HepG2 (cell line): ENCODE data around the gene CDKN3. TPM values are rescaled to one million over a fixed set of nuclear protein-coding genes. Genes with fewer than 3 reads are reported as not detected.

Experiments used
- ATF2 ChIP-seq: sonication (generic); formaldehyde crosslinking; IDR thresholded peaks from 2 replicates; pipeline ENCODE4 v1.4.0; 2020; ENCODE audit warnings: missing genetic modification reagents
- CREB1 ChIP-seq, 2 experiments: fragments of 450-650 bp in 1 of 2; IDR thresholded peaks; 2 replicates each; pipeline ENCODE4 v1.6.1; 2016 to 2017; ENCODE audit warnings: control low read depth in 1 of 2, mild to moderate bottlenecking in 1 of 2, missing compliant biosample characterization in 1 of 2, missing genetic modification characterization in 1 of 2
- GATAD1 ChIP-seq: IDR thresholded peaks from 2 replicates; pipeline ENCODE4 v1.6.1; 2016; ENCODE audit warnings: missing genetic modification reagents, missing compliant biosample characterization
- GZF1 ChIP-seq: sonication (generic); formaldehyde crosslinking; IDR thresholded peaks from 2 replicates; pipeline ENCODE4 v1.5.1; 2020; ENCODE audit warnings: mild to moderate bottlenecking, missing genetic modification reagents
- HDAC2 ChIP-seq: sonication (generic); formaldehyde crosslinking; IDR thresholded peaks from 2 replicates; pipeline ENCODE4 v1.4.0; 2020; ENCODE audit warnings: missing genetic modification reagents
- HNF4A ChIP-seq: sonication (generic); formaldehyde crosslinking; IDR thresholded peaks from 2 replicates; pipeline ENCODE4 v1.4.0; 2020; ENCODE audit warnings: missing genetic modification reagents
- IKZF5 ChIP-seq: IDR thresholded peaks from 2 replicates; pipeline ENCODE4 v1.6.1; 2018; ENCODE audit warnings: missing genetic modification reagents, mild to moderate bottlenecking, missing compliant biosample characterization
- ISL2 ChIP-seq: sonication (generic); formaldehyde crosslinking; IDR thresholded peaks from 2 replicates; pipeline ENCODE4 v1.5.0; 2020; ENCODE audit warnings: missing genetic modification reagents
- KMT2A ChIP-seq: sonication (generic); formaldehyde crosslinking; IDR thresholded peaks from 2 replicates; pipeline ENCODE4 v1.4.0; 2020; ENCODE audit warnings: missing genetic modification reagents
- MLX ChIP-seq: IDR thresholded peaks from 2 replicates; pipeline ENCODE4 v1.6.1; 2016
- NONO ChIP-seq, 2 experiments: fragments of 450-650 bp in 1 of 2; sonication (generic) in 1 of 2; formaldehyde crosslinking in 1 of 2; IDR thresholded peaks in 1 of 2; conservative IDR thresholded peaks in 1 of 2; 2 replicates each; pipeline versions ENCODE4 v1.6.1 to v1.8.0; 2017 to 2022; ENCODE audit warnings: mild to moderate bottlenecking in 1 of 2, missing genetic modification reagents in 1 of 2, moderate library complexity in 1 of 2
- SAFB2 ChIP-seq: sonication (generic); formaldehyde crosslinking; IDR thresholded peaks from 2 replicates; pipeline ENCODE4 v1.5.1; 2020; ENCODE audit warnings: missing genetic modification reagents, low read depth, mild to moderate bottlenecking, borderline replicate concordance
- SAP130 ChIP-seq: IDR thresholded peaks from 2 replicates; pipeline ENCODE4 v1.6.1; 2016; ENCODE audit warnings: low read depth
- SNAPC2 ChIP-seq: sonication (generic); formaldehyde crosslinking; IDR thresholded peaks from 2 replicates; pipeline ENCODE4 v1.8.1; 2022; ENCODE audit warnings: mild to moderate bottlenecking, missing genetic modification reagents
- TAF1 ChIP-seq: sonication (generic); formaldehyde crosslinking; IDR thresholded peaks from 2 replicates; pipeline ENCODE4 v1.4.0; 2020; ENCODE audit warnings: missing genetic modification reagents
- TAF15 ChIP-seq: fragments of 200-400 bp; formaldehyde crosslinking; IDR thresholded peaks from one replicate; pipeline ENCODE4 v1.6.1; 2018; ENCODE audit warnings: mild to moderate bottlenecking, low read depth, low read length; ENCODE audit not compliant: poor library complexity, severe bottlenecking
- TOE1 ChIP-seq: sonication (generic); formaldehyde crosslinking; IDR thresholded peaks from 2 replicates; pipeline ENCODE4 v1.4.0; 2020; ENCODE audit warnings: mild to moderate bottlenecking, missing genetic modification reagents
- U2AF1 ChIP-seq: fragments of 200-400 bp; formaldehyde crosslinking; optimal IDR thresholded peaks from 2 replicates; pipeline ENCODE3; 2017; ENCODE audit warnings: mild to moderate bottlenecking, low read depth, low read length
- ZBTB34 ChIP-seq: sonication (generic); formaldehyde crosslinking; IDR thresholded peaks from 2 replicates; pipeline ENCODE4 v1.8.0; 2022; ENCODE audit warnings: mild to moderate bottlenecking, missing genetic modification reagents
- ZBTB7B ChIP-seq: sonication (generic); formaldehyde crosslinking; IDR thresholded peaks from 2 replicates; pipeline ENCODE4 v1.4.0; 2020; ENCODE audit warnings: missing genetic modification reagents
- ZFP91 ChIP-seq: sonication (generic); formaldehyde crosslinking; IDR thresholded peaks from 2 replicates; pipeline ENCODE4 v1.9.0; 2022; ENCODE audit warnings: missing genetic modification reagents, mild to moderate bottlenecking, borderline replicate concordance
- ZFX ChIP-seq: sonication (generic); formaldehyde crosslinking; IDR thresholded peaks from 2 replicates; pipeline ENCODE4 v1.4.0; 2020; ENCODE audit warnings: mild to moderate bottlenecking, low read depth, missing genetic modification reagents, moderate library complexity
- polyA plus RNA-seq, 8 experiments: library from polyadenylated mRNA; depleted of rRNA in 3 of 8; stranded (reverse) in 7 of 8; unstranded in 1 of 8; fragments of >200 nt; fragmentation: Illumina TruSeq in 4 of 8; extraction: Trizol in 4 of 8; gene quantifications; 2 replicates each; pipeline versions ENCODE4 v1.2.1 to v1.2.3, GENCODE V29; 2011 to 2016; ENCODE audit warnings: low read depth in 4 of 8, missing spikeins in 1 of 8, mixed read lengths in 1 of 8; ENCODE audit not compliant: insufficient read depth in 1 of 8
- total RNA-seq, 5 experiments: library from RNA; depleted of rRNA; stranded (reverse); fragments of >200 nt; fragmentation: Illumina TruSeq; extraction: Trizol; gene quantifications; 2 replicates each; pipeline ENCODE4 v1.2.3, GENCODE V29; 2016; ENCODE audit warnings: low read depth in 1 of 5

CDKN3 gene
- total and polyA plus RNA-seq, 2 of the 13 experiments (the other 11 are each of a cell fraction or from before 2014, with no cell fraction given): 63.0 to 88.9 TPM

DNA sequence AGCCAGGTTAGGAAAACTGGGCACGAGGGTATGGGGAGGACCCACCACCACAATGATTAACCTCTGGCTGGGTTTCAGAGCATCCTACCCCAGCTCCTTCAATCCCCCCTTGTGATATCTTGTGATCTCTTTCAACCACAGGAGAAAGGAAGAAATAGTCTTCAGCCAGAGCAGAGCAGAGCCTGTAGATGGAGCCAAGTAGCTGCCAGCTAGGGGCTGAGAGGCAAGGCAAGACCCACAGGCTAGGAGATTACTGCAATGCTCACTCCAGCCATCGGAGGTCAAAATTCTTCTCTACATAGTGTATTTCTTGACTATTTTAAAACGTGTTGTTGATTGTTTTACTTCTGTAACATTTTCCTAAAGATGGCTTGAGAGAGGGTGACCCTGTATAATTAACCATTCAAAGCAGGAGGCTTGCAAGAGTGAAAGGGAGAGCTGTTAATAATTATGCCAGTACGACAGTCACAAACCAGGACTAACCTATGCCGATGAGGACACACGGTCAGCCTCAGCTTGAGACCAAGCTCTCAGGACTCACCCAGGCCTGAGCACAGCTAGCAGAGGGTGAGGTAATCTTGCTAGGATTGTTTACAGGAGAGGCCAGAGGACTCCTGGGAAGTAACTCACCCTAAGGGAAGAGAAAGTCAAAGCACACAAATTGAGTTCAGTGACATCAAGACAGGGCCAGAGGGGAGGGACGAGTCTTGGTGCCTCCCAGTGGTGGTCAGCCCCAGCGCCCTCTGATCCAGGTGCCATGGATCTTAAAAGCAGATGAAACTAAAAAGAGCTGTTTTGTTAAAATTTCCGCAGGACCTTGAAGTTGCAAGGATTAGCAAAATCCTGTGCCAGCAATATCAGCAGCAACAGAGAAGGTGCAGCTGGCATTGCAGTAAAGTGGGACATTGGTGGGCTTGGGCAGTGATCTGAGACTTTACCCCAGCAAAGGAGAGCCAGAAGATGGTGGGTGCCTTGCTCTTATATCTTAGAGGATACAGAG is 29.8 kb upstream of the CDKN3 start (continued):
- TF ChIP-seq ZFP91 (CRISPR knock-in tag) (0 out of 2 replicates have a peak, but pooled peaks have one; percentile 19), ZBTB34 (CRISPR knock-in tag) (no peak), TAF1 (CRISPR knock-in tag) (peak; percentile 27; the same call in 1 of the 2 replicates), U2AF1 (no peak), MLX (no peak), ATF2 (peak; percentile 89; the same call in 1 of the 2 replicates), HNF4A (no peak), HDAC2 (CRISPR knock-in tag) (peak; percentile 12; the same call in 1 of the 2 replicates), TAF15 (no peak), KMT2A (CRISPR knock-in tag) (peak; percentile 47; the same call in 1 of the 2 replicates), GZF1 (CRISPR knock-in tag) (no peak), CREB1 (IDR thresholded peaks at IDR 0.05) (no peak), CREB1 (CRISPR knock-in tag; IDR thresholded peaks at IDR 0.05) (0 out of 2 replicates have a peak, but pooled peaks have one; percentile 41), ZBTB7B (no peak), TOE1 (CRISPR knock-in tag) (0 out of 2 replicates have a peak, but pooled peaks have one; percentile 58), NONO (IDR thresholded peaks at IDR 0.05) (no peak), NONO (CRISPR knock-in tag; conservative IDR thresholded peaks at IDR 0.05) (peak; percentile 50; the same call in 1 of the 2 replicates), GATAD1 (peak; percentile 43; the same call in 1 of the 2 replicates), SAFB2 (CRISPR knock-in tag) (peak; percentile 54; the same call in 1 of the 2 replicates), ZFX (CRISPR knock-in tag) (peak; percentile 68; the same call in 1 of the 2 replicates), IKZF5 (CRISPR knock-in tag) (peak; percentile 66), SAP130 (CRISPR knock-in tag) (peak; percentile 63), ISL2 (CRISPR knock-in tag) (peak; percentile 15; the same call in 1 of the 2 replicates), SNAPC2 (CRISPR knock-in tag) (peak; percentile 99)
